HG03064 (cell line): ENCODE results near the gene LDAH.

Source experiments
- ATAC-seq: cut with Tn5 transposase; IDR thresholded peaks from one replicate; pipeline ENCODE4 v1.9.1; 2021; ENCODE audit warnings: low read depth; ENCODE audit not compliant: unreplicated experiment

Gene LDAH

GRCh38 chr2:20670315-20671035 is 152.4 kb downstream of the LDAH start:
- ATAC-seq, result no peak

- no peak for ATAC-seq
Measured at GRCh38 chr2:20669562-20670314, 153.2 kb downstream of the LDAH start.

- ATAC-seq, result no peak
Measured at GRCh38 chr2:20668871-20669475, 153.9 kb downstream of the LDAH start.

GRCh38 chr2:20668451-20668850 is 154.4 kb downstream of the LDAH start:
- ATAC-seq, result no peak

- ATAC-seq, result no peak
Measured at GRCh38 chr2:20667531-20668401, 155.1 kb downstream of the LDAH start.

GRCh38 chr2:20667151-20667530 is 155.8 kb downstream of the LDAH start:
- ATAC-seq, result no peak

GRCh38 chr2:20666304-20667150 is 156.4 kb downstream of the LDAH start, which contains the start of gene GDF7:
GDF7 (plus strand) TSS chr2:20667144; CDS start chr2:20667240, 96 bp downstream.
- no peak for ATAC-seq

- ATAC-seq, result no peak
Measured at GRCh38 chr2:20666005-20666303, 156.9 kb downstream of the LDAH start.

- no peak for ATAC-seq
Measured at GRCh38 chr2:20665243-20666004, 157.5 kb downstream of the LDAH start.

GRCh38 chr2:20664431-20665242 is 158.3 kb downstream of the LDAH start:
- no peak for ATAC-seq

- ATAC-seq, result no peak
Measured at GRCh38 chr2:20664071-20664390, 158.9 kb downstream of the LDAH start.

GRCh38 chr2:20663196-20664070 is 159.5 kb downstream of the LDAH start:
- no peak for ATAC-seq

- ATAC-seq, result no peak
Measured at GRCh38 chr2:20662308-20662937, 160.5 kb downstream of the LDAH start.

GRCh38 chr2:20661421-20662307 is 161.2 kb downstream of the LDAH start:
- ATAC-seq, result peak; percentile 45

- no peak for ATAC-seq
Measured at GRCh38 chr2:20660506-20661420, 162.1 kb downstream of the LDAH start.
